Activated CD8-positive, alpha-beta T cell treated with anti-CD3 and anti-CD28 coated beads for 36 hours (primary cell): Measurements from ENCODE around the gene PLA2G15. TPM values are rescaled to one million over a fixed set of nuclear protein-coding genes. Genes with fewer than 3 reads are reported as not detected.
A peak's percentile ranks its signal among the peaks of the same experiment; 100 is the strongest.

Experiments used
- ATAC-seq: fragments of 200-7000 bp; cut with Tn5 transposase; one replicate; pipeline ENCODE4 v1.10.0; 2021; ENCODE audit warnings: mild to moderate bottlenecking, moderate library complexity
- CTCF ChIA-PET: fragments of 350-600 bp; sonication (Branson Sonifier 250); formaldehyde crosslinking; loops from one replicate; lab custom pipeline; 2021; ENCODE audit warnings: antibody characterized with exemption; lab: Charles Lee
- POLR2A ChIA-PET: fragments of 350-600 bp; sonication (Branson Sonifier 250); formaldehyde crosslinking; loops from one replicate; lab custom pipeline; 2021; ENCODE audit warnings: antibody characterized with exemption; lab: Charles Lee
- DNase-seq: peaks from one replicate; pipeline ENCODE4 v3.0.0-alpha.2; 2020
- H3K27ac Mint-ChIP-seq: one replicate; pipeline ENCODE4 v1.8.0; 2021; ENCODE audit warnings: mild to moderate bottlenecking, mixed read lengths
- H3K27me3 Mint-ChIP-seq: one replicate; pipeline ENCODE4 v1.8.0; 2021; ENCODE audit warnings: mixed read lengths
- H3K36me3 Mint-ChIP-seq: one replicate; pipeline ENCODE4 v1.8.0; 2021; ENCODE audit warnings: low read depth, mixed read lengths
- H3K4me1 Mint-ChIP-seq: one replicate; pipeline ENCODE4 v1.8.0; 2021; ENCODE audit warnings: low read depth, mixed read lengths
- H3K4me3 Mint-ChIP-seq: one replicate; pipeline ENCODE4 v1.8.0; 2021; ENCODE audit warnings: mild to moderate bottlenecking, moderate library complexity, mixed read lengths
- H3K9me3 Mint-ChIP-seq: one replicate; pipeline ENCODE4 v1.8.0; 2021; ENCODE audit warnings: mixed read lengths
- intact Hi-C: fragments of 100-400 bp; cut with micrococcal nuclease; formaldehyde crosslinking; loops from one replicate; pipeline ENCODE4 v1.10.0; 2022
- total RNA-seq, 2 experiments: library from RNA; stranded (reverse); gene quantifications; one replicate each; pipeline ENCODE4 v1.2.3, GENCODE V29; 2021
- TF ChIP-seq, protein P1 (sequence below): fragments of 200-600 bp; IDR thresholded peaks from one replicate; pipeline ENCODE4 v1.8.0; 2022; ENCODE audit warnings: antibody characterized with exemption, mild to moderate bottlenecking

Gene PLA2G15
- total RNA-seq, 2 experiments from 2014 or later = 6.7 to 6.8 TPM

DNA sequence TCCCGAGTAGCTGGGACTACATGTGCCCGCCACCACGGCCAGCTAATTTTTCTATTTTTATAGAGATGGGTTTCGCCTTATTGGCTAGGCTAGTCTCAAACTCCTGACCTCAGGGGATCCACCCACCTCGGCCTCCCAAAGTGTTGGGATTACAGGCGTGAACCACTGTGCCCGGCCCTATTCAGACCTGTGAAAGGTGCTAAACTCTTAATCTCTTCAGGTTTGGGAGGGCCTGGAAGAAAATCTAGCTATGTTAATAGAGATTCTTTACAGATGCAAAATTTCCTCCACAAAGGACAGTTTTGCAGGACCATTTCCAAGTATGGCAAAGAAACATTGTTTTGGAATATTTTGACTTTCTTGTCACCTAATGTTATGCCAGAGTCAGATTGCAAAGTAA lies 3.1 kb upstream of the PLA2G15 start:
- POLR2A ChIA-PET = no interaction called here
- intact Hi-C loops = no loop called here
- Mint-ChIP-seq H3K9me3 (no peaks in the 10 kb centered on the region), H3K27ac (no peak overlapping the region), H3K36me3 (no peaks in the 10 kb centered on the region), H3K4me3 (no peak overlapping the region), H3K27me3 (no peaks in the 10 kb centered on the region), H3K4me1 (peaks cover 31% of the 10 kb centered on the region)
- no peak for ATAC-seq
- CTCF ChIA-PET = interaction anchor here (1.2 to 7.6 kb wide), 3 partner anchors 14 to 86 kb away, joined by 4 to 89 read pairs (median 43); partner anchors contain the start of gene SLC7A6
- TF ChIP-seq, protein P1, sequence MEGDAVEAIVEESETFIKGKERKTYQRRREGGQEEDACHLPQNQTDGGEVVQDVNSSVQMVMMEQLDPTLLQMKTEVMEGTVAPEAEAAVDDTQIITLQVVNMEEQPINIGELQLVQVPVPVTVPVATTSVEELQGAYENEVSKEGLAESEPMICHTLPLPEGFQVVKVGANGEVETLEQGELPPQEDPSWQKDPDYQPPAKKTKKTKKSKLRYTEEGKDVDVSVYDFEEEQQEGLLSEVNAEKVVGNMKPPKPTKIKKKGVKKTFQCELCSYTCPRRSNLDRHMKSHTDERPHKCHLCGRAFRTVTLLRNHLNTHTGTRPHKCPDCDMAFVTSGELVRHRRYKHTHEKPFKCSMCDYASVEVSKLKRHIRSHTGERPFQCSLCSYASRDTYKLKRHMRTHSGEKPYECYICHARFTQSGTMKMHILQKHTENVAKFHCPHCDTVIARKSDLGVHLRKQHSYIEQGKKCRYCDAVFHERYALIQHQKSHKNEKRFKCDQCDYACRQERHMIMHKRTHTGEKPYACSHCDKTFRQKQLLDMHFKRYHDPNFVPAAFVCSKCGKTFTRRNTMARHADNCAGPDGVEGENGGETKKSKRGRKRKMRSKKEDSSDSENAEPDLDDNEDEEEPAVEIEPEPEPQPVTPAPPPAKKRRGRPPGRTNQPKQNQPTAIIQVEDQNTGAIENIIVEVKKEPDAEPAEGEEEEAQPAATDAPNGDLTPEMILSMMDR = no peak
- no peak for DNase-seq

DNA sequence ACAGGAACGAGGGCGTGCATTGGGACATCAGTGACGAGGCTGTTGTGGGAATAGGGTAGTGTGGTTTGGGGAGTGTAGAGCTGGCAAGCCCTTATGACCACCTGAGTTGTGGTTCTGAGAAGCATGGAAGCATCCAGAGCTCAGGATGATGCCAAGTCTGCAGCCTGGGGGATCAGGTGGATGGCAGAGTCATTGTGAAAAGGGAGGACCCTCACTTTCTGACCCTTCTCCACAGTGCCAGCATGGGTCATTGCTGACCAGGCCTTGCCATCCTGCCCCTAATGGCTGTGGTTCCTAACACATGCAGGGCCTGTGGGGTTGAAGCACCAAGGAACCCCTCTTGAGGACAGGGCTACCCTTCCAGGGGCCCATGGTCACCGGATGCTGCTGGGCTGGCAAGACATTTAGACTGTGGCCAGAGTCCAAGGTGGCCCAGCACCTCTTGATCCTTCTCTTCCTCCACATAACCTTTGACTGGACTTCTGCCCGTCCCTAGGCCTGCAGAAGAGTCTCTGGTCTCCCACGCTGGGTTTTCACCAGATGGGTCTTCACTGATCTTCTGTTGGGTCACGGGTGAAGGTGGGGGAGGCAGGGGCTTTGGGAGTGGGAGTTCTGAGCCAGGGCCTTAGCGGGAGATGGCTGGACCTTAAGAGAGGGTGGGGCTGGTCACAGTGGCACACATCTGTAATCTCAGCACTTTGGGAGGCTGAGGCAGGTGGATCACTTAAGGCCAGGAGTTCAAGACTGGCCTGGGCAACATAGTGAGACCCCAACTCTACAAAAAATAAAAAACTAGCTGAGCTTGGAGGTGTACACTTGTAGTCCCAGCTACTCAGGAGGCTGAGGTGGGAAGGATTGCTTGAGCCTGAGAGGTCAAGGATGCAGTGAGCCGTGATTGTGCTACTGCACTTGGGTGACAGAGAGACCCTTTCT lies 2.0 kb upstream of the PLA2G15 start:
- TF ChIP-seq, protein P1 = no peak

DNA sequence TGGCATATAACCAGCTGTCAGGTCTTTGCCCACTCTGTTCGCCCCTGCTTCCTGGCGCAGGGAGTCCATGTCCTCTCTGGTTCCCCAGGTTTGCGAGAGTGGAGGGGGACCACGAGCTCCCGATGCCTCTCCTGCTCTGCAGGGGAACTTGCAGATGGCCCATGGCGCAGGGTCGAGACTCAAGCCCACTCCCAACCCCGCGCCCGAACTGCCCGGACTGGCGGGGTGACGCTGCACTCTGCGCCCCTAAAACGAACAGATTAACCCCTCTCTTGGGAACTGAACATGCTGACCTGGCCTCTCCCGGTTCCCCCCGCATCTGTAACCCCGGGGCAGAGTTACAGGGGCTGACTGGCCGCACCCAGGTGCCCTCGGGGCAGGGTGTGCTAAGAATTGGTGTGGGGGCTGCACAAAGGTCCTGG lies 681 bp upstream of the PLA2G15 start:
- H3K36me3 Mint-ChIP-seq = no peaks in the 10 kb centered on the region
- no peak for ATAC-seq
- peak overlapping the region; percentile 82 for H3K27ac Mint-ChIP-seq
- H3K4me3 Mint-ChIP-seq = peak overlapping the region; percentile 83
- no peak for DNase-seq
- peaks cover 22% of the 10 kb centered on the region for H3K4me1 Mint-ChIP-seq
- intact Hi-C loops = no loop called here
- ChIA-PET CTCF (interaction anchor here (0.8 to 7.6 kb wide), 7 partner anchors 8 to 117 kb away, joined by 3 to 89 read pairs (median 5); partner anchors contain the start of gene SLC7A6), POLR2A (interaction anchor here (1.2 to 3.2 kb wide), 10 partner anchors 9 to 224 kb away, joined by 3 to 22 read pairs (median 8); partner anchors contain the start of genes ESRP2, PRMT7, SLC7A6 and SLC7A6OS)
- H3K9me3 Mint-ChIP-seq = no peaks in the 10 kb centered on the region
- TF ChIP-seq, protein P1 = no peak
- H3K27me3 Mint-ChIP-seq = no peaks in the 10 kb centered on the region

More for the DNA sequence above, 2.0 kb upstream of the PLA2G15 start:
- CTCF ChIA-PET = interaction anchor here (1.3 to 7.6 kb wide), 3 partner anchors 19 to 149 kb away, joined by 3 to 89 read pairs (median 43); partner anchors contain the start of gene SLC7A6
- no peak for DNase-seq
- no peak for ATAC-seq
- peaks cover 26% of the 10 kb centered on the region for H3K4me1 Mint-ChIP-seq
- POLR2A ChIA-PET = interaction anchor here (1.5 to 2.9 kb wide), 3 partner anchors 11 to 79 kb away, joined by 3 to 8 read pairs (median 8); partner anchors contain the start of genes PRMT7 and SLC7A6OS
- no peaks in the 10 kb centered on the region for H3K9me3 Mint-ChIP-seq
- no peaks in the 10 kb centered on the region for H3K36me3 Mint-ChIP-seq
- H3K27ac Mint-ChIP-seq = no peak overlapping the region
- no peaks in the 10 kb centered on the region for H3K27me3 Mint-ChIP-seq
- intact Hi-C loops = no loop called here
- peak overlapping the region; percentile 17 for H3K4me3 Mint-ChIP-seq

DNA sequence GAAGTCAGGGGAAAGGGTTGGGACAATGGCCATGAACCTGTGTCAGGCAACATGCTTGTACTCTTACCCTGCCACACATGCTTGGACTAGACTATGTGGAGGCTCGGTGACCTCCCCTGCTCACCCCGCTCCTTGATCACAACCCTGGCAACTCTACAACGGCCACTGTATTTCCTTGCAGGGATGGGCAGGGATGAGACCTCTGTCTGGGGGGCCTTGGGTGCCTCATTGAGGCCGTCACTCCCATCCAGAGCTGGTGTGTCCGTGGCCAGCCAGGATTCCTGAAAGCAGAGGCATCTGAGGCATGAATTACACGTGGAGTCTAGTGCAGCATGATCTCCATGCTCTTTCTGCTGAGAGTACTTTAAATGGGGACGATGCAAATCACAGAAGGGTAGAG lies 948 bp downstream of the PLA2G15 start:
- H3K27ac Mint-ChIP-seq = no peak overlapping the region
- peak overlapping the region; percentile 83 for H3K4me3 Mint-ChIP-seq
- ATAC-seq (no peak), DNase-seq (no peak)
- intact Hi-C loops = no loop called here
- H3K36me3 Mint-ChIP-seq = no peaks in the 10 kb centered on the region
- no peaks in the 10 kb centered on the region for H3K9me3 Mint-ChIP-seq
- H3K27me3 Mint-ChIP-seq = no peaks in the 10 kb centered on the region
- H3K4me1 Mint-ChIP-seq = peaks cover 18% of the 10 kb centered on the region
- ChIA-PET POLR2A (interaction anchor here (0.9 to 3.2 kb wide), 7 partner anchors 8 to 82 kb away, joined by 3 to 22 read pairs (median 8); partner anchors contain the start of genes ESRP2, PRMT7 and SLC7A6OS), CTCF (interaction anchor here (2.3 to 7.6 kb wide), 3 partner anchors 16 to 110 kb away, joined by 5 to 89 read pairs (median 43); partner anchors contain the start of gene SLC7A6)
- TF ChIP-seq, protein P1 = no peak
